NCI-H1105 (cell line): ENCODE measurements around the gene AMIGO1.

ENCODE experiments used
- DNase-seq: peaks from one replicate; lab custom pipeline; 2025; lab: John Stamatoyannopoulos, UW

Gene AMIGO1, protein sequence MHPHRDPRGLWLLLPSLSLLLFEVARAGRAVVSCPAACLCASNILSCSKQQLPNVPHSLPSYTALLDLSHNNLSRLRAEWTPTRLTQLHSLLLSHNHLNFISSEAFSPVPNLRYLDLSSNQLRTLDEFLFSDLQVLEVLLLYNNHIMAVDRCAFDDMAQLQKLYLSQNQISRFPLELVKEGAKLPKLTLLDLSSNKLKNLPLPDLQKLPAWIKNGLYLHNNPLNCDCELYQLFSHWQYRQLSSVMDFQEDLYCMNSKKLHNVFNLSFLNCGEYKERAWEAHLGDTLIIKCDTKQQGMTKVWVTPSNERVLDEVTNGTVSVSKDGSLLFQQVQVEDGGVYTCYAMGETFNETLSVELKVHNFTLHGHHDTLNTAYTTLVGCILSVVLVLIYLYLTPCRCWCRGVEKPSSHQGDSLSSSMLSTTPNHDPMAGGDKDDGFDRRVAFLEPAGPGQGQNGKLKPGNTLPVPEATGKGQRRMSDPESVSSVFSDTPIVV

DNA sequence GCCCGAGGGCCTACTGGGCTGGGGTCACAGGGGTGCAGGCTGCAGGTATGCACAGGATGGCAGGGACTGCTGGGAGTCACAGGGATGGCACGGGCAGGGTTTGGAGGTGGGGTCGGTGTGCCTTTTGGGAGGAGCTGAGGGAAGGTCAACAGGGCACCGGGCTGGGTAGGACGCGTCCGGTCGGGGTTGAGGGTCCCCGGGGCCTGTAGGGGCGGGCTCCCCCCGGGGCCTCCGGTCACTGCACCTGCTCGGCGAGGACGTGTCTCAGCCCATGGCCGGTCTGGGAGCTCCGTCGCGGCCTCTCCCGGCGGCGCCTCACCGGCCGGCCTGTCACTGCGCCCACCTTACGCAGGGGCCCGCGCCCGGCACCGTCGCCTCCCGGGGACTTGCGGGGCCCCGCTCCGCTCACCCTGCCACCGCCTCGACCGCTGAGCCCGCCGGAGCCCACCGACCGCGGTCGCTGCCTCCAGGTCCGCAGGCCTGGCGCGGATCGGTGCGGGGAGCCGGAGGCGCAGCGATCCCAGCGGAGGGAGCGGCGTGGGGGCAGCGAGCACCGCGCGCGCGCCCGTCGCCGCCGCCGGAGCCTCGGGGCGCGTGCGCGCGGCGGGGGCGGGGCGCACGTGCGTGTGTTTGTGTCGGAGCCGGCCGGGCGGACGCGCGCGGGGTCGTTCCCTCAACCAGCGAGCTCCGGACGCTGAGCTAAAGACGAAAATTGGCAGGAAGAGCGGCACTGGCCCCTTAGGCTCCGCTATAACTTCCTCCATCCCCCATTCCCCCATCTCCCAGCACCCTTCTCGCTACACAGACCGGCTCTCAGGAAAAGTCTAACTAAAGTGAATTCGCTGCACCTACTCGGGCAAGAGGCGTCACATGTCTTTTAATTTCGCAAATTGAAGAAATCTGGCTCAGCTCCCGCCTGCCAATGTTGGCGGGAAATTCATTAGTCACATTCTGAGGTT, at the start of gene AMIGO1:
TSS of gene AMIGO1 (minus strand) at position 552 of the 959 bp plus-strand sequence. CDS start 815 bp downstream, outside the sequence.
- peak; percentile 65 for DNase-seq

GRCh38 chr1:109557520-109557919, 48.0 kb upstream of the AMIGO1 start:
- no peak for DNase-seq

GRCh38 chr1:109556563-109556962, 47.0 kb upstream of the AMIGO1 start:
- DNase-seq: no peak

DNA sequence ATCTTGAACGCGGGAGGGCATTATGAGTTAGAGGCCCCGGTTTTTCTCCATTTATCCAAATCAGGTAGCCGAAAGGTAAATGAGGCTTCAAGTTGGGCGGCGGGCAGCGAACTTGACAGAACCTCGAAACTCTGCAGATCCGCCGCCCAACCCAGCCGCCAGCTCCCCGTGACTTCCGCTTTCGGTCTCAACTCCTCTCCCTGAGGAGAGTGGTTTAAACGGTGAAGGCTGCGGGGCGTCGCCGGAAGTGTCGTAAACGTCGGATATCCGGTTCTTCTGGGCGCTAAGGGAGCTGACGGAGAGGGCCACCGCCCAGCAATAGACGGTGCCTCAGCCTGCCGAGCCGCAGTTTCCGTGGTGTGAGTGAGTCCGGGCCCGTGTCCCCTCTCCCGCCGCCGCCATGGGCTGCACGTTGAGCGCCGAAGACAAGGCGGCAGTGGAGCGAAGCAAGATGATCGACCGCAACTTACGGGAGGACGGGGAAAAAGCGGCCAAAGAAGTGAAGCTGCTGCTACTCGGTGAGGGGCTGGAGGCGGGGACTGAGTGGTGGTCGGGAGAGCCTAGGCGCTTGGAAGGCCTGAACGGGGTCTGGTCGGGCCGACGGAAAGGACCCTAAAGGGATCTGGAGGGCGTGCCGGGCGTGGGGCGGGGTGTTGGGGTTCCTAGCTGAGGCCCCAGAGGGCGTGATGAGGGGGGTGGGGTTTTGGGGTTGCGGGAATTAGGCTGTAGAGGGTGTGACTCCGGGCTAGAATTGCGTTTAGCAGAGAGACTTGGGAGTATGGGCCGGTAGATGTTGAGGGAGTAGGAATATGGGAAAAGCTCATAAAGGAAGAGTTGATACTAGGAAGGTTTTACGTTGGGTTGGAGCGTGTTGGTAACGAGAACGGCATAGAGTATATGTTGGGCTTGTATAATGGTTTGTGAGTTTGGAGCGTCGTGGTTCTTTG, 39.1 kb upstream of the AMIGO1 start, which contains the start of gene GNAI3:
TSS of gene GNAI3 (plus strand) at position 295 of the 947 bp plus-strand sequence. CDS start at position 401, 106 bp downstream.
- peak; percentile 91 for DNase-seq

DNA sequence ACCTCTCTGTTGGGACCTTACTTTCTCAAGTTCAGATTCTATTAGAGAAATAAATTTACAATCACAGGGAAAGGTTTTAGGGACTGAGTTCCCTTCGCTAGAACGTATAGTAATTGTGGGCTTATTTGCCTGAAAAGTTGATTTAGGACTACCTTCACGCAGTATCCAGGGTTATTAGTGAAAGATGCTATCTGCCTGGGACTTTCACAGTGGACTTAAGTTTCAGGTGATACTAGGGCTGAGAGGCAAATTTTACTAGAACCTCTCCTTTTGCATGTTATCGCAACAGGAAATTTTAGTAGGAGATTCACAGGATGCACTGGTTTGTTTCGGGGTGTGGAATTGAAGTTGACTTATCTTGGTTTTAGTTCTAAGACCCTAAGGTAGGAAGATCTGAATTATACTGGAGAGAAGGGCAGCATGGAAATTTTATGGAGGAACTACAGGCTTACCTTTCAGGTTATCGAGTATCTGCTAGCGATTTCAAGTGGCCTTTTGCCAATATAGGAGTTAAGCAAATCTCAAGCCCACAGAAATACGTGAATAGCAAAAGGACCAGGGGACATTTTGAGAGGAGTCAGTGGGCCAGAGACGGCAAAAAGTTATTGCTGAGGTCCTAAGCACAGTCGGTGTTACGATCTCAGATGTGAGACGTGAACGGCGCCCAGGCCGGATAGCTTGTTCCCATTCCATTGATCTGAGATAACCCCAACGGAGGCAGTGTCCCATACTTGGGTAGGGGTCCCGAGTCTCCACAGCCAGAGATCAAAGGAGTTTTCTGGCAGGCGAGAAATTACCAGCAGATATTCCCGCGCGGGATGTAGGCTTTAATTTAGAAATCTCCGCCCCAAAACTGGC, 38.2 kb upstream of the AMIGO1 start:
- no peak for DNase-seq

- peak; percentile 78 for DNase-seq
Observed at GRCh38 chr1:109546311-109547109, 37.0 kb upstream of the AMIGO1 start.

- no peak for DNase-seq
Observed at GRCh38 chr1:109543988-109544735, 34.6 kb upstream of the AMIGO1 start.

DNA sequence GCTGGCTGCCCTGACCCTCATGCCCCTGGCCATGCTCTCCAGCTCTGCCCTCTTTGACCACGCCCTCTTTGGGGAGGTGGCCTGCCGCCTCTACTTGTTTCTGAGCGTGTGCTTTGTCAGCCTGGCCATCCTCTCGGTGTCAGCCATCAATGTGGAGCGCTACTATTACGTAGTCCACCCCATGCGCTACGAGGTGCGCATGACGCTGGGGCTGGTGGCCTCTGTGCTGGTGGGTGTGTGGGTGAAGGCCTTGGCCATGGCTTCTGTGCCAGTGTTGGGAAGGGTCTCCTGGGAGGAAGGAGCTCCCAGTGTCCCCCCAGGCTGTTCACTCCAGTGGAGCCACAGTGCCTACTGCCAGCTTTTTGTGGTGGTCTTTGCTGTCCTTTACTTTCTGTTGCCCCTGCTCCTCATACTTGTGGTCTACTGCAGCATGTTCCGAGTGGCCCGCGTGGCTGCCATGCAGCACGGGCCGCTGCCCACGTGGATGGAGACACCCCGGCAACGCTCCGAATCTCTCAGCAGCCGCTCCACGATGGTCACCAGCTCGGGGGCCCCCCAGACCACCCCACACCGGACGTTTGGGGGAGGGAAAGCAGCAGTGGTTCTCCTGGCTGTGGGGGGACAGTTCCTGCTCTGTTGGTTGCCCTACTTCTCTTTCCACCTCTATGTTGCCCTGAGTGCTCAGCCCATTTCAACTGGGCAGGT, 33.9 kb upstream of the AMIGO1 start:
- DNase-seq: no peak

DNA sequence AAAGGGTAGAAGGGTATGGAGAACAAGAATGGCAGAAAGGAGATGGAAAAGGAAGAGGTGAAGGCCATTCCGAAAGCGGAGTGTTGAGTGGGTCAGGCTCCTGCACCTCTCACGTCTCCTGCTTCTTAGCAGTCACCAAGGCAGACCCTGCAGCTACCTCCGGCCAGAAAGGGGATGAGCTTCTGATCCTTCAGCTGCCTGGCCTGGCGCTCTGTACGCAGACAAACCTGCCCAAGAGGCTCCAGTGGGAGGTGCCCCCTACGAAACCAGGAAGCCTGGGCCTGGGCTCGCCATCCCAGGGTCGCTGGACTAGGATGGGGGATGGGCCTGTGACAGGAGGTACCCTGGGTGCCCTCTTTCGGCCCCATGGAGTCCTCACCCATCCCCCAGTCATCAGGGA, 33.1 kb upstream of the AMIGO1 start:
- DNase-seq: no peak

DNA sequence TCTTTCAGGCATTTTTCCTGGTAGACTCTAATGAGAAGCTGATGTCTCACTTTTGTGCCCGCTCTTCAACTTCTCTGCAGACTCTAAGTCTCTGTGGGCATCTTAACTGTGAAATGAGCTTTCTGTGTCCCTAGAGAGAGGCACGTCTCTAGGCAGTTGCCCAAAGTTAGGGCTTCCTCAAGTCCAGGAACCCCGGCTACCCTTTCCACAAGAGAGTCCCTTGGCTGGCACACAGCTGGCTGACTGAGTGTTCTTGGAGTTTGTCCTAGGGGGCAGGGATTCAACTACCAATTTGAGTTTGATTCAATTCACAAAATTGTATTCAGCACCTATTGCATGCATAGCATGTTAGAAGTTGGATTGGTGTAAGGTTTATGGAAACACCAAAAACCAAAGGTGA, 31.6 kb upstream of the AMIGO1 start:
- DNase-seq: no peak

- no peak for DNase-seq
Observed at GRCh38 chr1:109539676-109540075, 30.1 kb upstream of the AMIGO1 start, which contains the start of gene GPR61. Gene GPR61, plus strand, starts transcription at chr1:109539872. Its CDS starts 3,151 bp downstream, at chr1:109543023.

DNA sequence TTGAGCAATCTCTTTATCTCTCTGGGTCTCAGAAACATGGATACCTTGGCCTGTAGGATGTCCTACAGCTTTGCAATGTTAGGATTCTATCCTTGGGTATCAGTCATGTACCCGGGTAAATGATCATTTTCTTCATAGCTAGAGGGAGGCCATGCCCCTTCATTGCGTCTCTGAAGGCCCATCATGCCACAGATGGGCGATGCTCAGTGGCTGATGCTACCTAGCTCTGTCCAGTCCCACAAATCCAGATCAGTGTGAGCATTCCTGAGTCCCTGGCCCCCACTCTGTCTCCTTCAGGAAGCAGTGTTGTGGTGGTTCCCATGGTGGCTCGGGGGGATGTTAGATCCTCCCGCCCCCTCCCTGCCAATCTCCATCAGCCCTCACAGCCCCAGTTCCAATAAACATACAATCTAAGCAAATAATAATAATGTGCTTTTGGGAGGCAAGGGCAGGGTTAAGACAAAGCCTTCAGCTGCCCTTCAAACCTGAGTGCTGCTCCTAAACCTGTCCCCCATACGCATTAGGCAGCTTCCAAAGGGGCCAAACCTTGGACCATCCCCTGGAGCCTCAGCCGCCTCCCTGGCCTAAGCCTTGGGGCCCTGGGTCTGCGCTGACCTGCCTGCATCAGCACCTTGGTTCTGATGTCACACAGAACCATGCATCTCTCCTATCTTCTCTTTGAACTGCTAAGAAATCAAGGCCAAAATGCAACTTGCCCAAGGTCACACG, 29.5 kb upstream of the AMIGO1 start:
- no peak for DNase-seq

DNA sequence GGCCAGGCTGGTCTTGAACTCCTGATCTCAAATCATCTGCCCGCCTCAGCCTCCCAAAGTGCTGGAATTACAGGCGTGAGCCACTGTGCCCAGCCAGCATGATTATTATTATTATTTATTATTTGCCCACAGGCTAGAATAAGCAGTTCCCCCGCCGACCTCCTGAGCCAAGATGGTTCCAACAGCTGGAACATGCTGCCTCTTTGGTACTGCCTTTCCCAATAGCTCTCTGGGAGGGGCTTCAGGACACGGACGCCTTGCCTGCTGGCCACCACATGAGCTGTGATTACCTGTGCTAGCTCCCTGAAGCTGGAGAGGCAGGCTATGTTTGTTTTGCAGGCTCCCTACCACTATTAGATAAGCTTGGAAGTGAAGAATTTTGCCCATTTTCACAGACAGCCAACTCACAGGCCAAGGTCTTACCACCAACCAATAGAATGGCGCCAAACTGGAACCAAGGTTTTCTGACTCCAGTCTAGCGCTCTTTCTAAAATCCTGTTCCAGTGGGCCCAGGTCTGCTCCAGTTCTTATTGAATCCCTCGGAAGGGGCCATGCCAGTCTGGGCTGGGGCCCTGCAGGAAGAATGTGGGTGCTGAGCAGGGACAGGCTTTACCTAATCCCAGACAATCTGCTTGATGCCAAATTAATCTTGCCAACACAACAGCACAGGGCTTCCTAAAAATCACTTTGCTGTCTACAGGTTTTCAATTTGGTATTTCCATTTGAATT, 28.1 kb upstream of the AMIGO1 start:
- DNase-seq: no peak

- DNase-seq: peak; percentile 31
Observed at GRCh38 chr1:109535971-109536491, 26.5 kb upstream of the AMIGO1 start.

DNA sequence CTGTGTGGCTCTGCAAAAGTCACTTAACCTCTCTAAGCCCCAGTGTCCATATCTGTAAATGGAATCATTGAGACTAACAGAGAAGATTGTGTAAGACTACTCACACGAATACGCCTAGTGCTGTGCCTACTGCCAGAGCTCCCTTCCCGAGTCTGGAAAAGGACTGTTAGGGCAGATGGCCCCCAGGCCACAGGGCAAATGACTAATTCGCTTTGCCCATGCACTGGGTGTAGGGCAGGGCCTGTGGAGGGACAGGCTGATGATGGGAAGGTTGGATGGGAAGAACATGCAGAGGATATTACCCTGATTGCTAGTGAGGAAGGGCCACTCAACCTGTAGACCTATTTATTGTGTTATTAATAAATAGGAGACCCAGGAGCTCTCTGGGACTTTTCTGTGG, 26.0 kb upstream of the AMIGO1 start:
- no peak for DNase-seq

DNA sequence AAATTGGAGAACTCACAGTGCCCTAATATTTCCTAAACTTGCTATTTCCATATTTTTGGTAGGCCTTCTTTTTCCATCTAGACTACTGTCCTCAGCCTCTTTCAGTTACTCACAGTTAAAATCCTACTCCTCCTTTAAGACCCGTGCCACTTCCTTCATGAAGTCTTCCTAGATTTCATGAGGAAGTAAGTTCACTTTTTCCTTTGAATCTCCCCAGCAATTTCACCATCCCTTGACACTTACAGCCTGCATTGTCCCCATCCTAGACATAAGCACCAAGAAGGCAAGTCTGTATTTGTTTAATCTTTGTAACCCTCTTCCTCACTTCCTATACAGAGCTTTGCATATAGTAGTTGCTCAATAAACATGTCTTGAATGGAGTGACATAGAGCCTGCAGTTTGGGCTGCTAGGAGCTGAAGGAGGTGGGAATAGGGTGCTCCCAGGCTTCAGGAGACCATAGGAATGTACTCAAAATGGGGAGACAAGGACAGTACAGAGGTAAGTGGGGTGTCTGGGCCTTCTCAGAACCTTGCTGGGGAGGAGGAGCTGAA, 24.9 kb upstream of the AMIGO1 start:
- DNase-seq: no peak
